Measurements from ENCODE around the gene PPAN. TPM values are rescaled to one million over a fixed set of nuclear protein-coding genes. Genes with fewer than 3 reads are reported as not detected.

Gene PPAN
- total RNA-seq = 10 to 100 TPM; 66.2 to 68.1 TPM
- 39.3 TPM for polyA plus RNA-seq (ENCODE audit: insufficient read depth, low read depth, low replicate concordance)
- long read RNA-seq, donor 1, transcript PPAN-201 (12 exons, 1,657 nt) = major isoform, 6 of 7 reads
- long read RNA-seq, donor 1, partial matches to known transcripts = 0 of 7 reads
- long read RNA-seq, donor 1, other reads (novel, unspliced or antisense) = 0 of 7 reads
- long read RNA-seq, donor 2, transcript PPAN-201 (12 exons, 1,657 nt) = major isoform, 5 of 7 reads
- long read RNA-seq, donor 2, partial matches to known transcripts = 0 of 7 reads
- long read RNA-seq, donor 2, other reads (novel, unspliced or antisense) = 0 of 7 reads

- no peak for TF ChIP-seq POLR2A (IDR thresholded peaks at IDR 0.05)
- TF ChIP-seq, protein P1, sequence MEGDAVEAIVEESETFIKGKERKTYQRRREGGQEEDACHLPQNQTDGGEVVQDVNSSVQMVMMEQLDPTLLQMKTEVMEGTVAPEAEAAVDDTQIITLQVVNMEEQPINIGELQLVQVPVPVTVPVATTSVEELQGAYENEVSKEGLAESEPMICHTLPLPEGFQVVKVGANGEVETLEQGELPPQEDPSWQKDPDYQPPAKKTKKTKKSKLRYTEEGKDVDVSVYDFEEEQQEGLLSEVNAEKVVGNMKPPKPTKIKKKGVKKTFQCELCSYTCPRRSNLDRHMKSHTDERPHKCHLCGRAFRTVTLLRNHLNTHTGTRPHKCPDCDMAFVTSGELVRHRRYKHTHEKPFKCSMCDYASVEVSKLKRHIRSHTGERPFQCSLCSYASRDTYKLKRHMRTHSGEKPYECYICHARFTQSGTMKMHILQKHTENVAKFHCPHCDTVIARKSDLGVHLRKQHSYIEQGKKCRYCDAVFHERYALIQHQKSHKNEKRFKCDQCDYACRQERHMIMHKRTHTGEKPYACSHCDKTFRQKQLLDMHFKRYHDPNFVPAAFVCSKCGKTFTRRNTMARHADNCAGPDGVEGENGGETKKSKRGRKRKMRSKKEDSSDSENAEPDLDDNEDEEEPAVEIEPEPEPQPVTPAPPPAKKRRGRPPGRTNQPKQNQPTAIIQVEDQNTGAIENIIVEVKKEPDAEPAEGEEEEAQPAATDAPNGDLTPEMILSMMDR (IDR thresholded peaks at IDR 0.05) = peak in 1 of 3 experiments; percentile 21
- H3K27me3 ChIP-seq = no peaks in the 10 kb centered on the region
- peak within 1 kb of the TSS; percentile 53 to 71 for H3K27ac ChIP-seq
- peaks cover 6% of the 10 kb centered on the region for H3K4me1 ChIP-seq
- H3K4me3 ChIP-seq = peak within 1 kb of the TSS; percentile 89 to 99
- H3K9me3 ChIP-seq = no peaks in the 10 kb centered on the region
- no peaks in the 10 kb centered on the region for H3K36me3 ChIP-seq (ENCODE audit: low read depth, missing control alignments)
- 1% methylated on average over 49 to 71 of the region's 71 CpGs for WGBS, 2 donors
- intact Hi-C loops (cut with DNase I; ENCODE audit: low total_unique reads) = no loop called here
- peak; percentile 100 for DNase-seq
Measured at GRCh38 chr19:10106100-10106936, at the start of gene PPAN. TSS of gene PPAN (plus strand) at chr19:10106362. CDS start at chr19:10106395, 33 bp downstream.

- DNase-seq = no peak
- intact Hi-C loops (cut with DNase I; ENCODE audit: low total_unique reads) = no loop called here
- no peaks in the 10 kb centered on the region for H3K27me3 ChIP-seq
- H3K4me3 ChIP-seq = no peak overlapping the region
- TF ChIP-seq, protein P1 (IDR thresholded peaks at IDR 0.05) = no peak
- TF ChIP-seq POLR2A (IDR thresholded peaks at IDR 0.05) = no peak
- WGBS, 2 donors = 27 to 44% methylated on average over 10 to 21 of the region's 21 CpGs
- no peaks in the 10 kb centered on the region for H3K36me3 ChIP-seq (ENCODE audit: low read depth, missing control alignments)
- H3K4me1 ChIP-seq = no peaks in the 10 kb centered on the region
- no peak overlapping the region for H3K27ac ChIP-seq
- H3K9me3 ChIP-seq = no peaks in the 10 kb centered on the region
Measured at GRCh38 chr19:10061717-10062310, 44.3 kb upstream of the PPAN start.

DNA sequence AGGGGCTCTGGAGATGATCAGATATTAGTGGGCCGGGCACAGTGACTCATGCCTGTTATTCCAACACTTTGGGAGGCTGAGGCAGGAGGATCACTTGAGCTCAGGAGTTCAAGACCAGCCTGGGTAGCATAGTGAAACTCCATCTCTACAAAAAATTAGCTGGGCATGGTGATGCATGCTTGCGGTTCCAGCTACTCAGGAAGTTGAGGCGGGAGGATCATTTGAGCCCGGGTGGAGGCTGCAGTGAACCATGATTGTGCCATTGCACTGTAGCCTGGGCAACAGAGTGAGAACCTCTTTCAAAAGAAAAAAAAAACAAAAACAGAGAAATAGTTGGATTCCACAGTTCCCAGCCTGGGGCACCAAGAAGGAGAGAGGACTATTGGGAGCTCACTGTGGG is 38.0 kb upstream of the PPAN start:
- Histone ChIP-seq H3K4me1 (no peaks in the 10 kb centered on the region), H3K36me3 (ENCODE audit: low read depth, missing control alignments) (no peaks in the 10 kb centered on the region), H3K4me3 (no peak overlapping the region), H3K27me3 (no peaks in the 10 kb centered on the region), H3K9me3 (no peaks in the 10 kb centered on the region), H3K27ac (no peak overlapping the region)
- intact Hi-C loops (cut with DNase I; ENCODE audit: low total_unique reads) = no loop called here
- no peak for DNase-seq
- 72 to 80% methylated on average over 3 to 4 of the region's 4 CpGs for WGBS, 2 donors
- TF ChIP-seq, protein P1 (IDR thresholded peaks at IDR 0.05) = no peak
- TF ChIP-seq POLR2A (IDR thresholded peaks at IDR 0.05) = no peak

DNA sequence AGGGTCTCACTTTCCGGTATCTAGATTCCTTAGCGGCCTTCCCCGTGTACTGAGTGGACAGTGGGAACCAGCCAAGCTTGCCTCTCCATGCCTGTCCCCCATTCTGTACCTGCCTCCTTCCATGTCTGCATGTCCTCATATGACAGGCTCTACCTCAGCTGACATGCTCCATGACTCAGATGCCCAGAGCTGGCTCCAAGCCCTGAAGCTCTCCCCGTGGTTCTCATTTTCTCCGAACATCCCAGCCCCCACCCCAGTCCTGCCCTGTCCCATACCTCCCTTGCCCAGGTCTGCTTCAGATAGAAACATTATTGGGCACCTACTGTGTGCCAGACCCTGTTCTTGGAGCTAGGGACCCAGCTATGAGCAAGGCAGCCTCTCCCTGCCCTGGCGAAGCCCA is 37.1 kb upstream of the PPAN start:
- Histone ChIP-seq H3K4me1 (no peaks in the 10 kb centered on the region), H3K27me3 (no peaks in the 10 kb centered on the region), H3K36me3 (ENCODE audit: low read depth, missing control alignments) (no peaks in the 10 kb centered on the region), H3K9me3 (no peaks in the 10 kb centered on the region), H3K4me3 (no peak overlapping the region), H3K27ac (no peak overlapping the region)
- intact Hi-C loops (cut with DNase I; ENCODE audit: low total_unique reads) = no loop called here
- WGBS, 2 donors = 80 to 83% methylated on average over 6 of the region's 6 CpGs
- no peak for DNase-seq
- no peak for TF ChIP-seq POLR2A (IDR thresholded peaks at IDR 0.05)
- TF ChIP-seq, protein P1 (IDR thresholded peaks at IDR 0.05) = no peak

All from testis (tissue), 5 donors.